Keratinocyte (primary cell): ENCODE measurements around the gene LIG3. TPM values are rescaled to one million over a fixed set of nuclear protein-coding genes. Genes with fewer than 3 reads are reported as not detected.
"Not testable (repeated sequence)": the region's sequence is repeated elsewhere in the genome, so short reads cannot be mapped to it uniquely, and the experiment has no call there.

Experiments
- DNase-seq: peaks from one replicate; pipeline ENCODE4 v3.0.0-alpha.2; 2011; ENCODE audit warnings: low read depth, missing footprints, low spot score
- FAIRE-seq: peaks from 2 replicates; lab custom pipeline; 2011; peaks lifted over from hg19 to GRCh38; lab: Jason Lieb, UNC
- H2AFZ ChIP-seq: 2 replicates; pipeline ENCODE4 v1.6.0; 2012; ENCODE audit warnings: low read length, control low read depth, inconsistent platforms; ENCODE audit not compliant: control insufficient read depth
- H3K27ac ChIP-seq: 2 replicates; pipeline ENCODE4 v1.5.1; 2011; ENCODE audit warnings: low read length; ENCODE audit not compliant: control insufficient read depth, insufficient read depth
- H3K27me3 ChIP-seq: 3 replicates; pipeline ENCODE4 v1.6.0; 2011; ENCODE audit warnings: low read length; ENCODE audit not compliant: control insufficient read depth, insufficient read depth; ENCODE audit errors: extremely low read depth
- H3K36me3 ChIP-seq, 2 experiments: 2 replicates in 1 of 2; 3 replicates in 1 of 2; pipeline ENCODE4 v1.5.1; 2011; ENCODE audit warnings: low read length in 2 of 2, mild to moderate bottlenecking in 1 of 2; ENCODE audit not compliant: control insufficient read depth in 2 of 2, insufficient read depth in 2 of 2; ENCODE audit errors: extremely low read depth in 1 of 2
- H3K4me1 ChIP-seq: 3 replicates; pipeline ENCODE4 v1.5.1; 2011; ENCODE audit warnings: low read length; ENCODE audit not compliant: control insufficient read depth, insufficient read depth; ENCODE audit errors: extremely low read depth
- H3K4me2 ChIP-seq: 3 replicates; pipeline ENCODE4 v1.6.0; 2011; ENCODE audit warnings: low read depth, low read length; ENCODE audit not compliant: control insufficient read depth, insufficient read depth; ENCODE audit errors: extremely low read depth
- H3K4me3 ChIP-seq, 3 experiments: fragments of 200-600 bp in 1 of 3; sonication (generic) in 1 of 3; 2 replicates in 2 of 3; 3 replicates in 1 of 3; pipeline ENCODE4 v1.5.1; 2011 to 2016; ENCODE audit warnings: low read length in 3 of 3, mild to moderate bottlenecking in 3 of 3, control low read depth in 2 of 3, inconsistent platforms in 1 of 3, low read depth in 1 of 3, mixed read lengths in 1 of 3, mixed run types in 1 of 3, moderate library complexity in 1 of 3; ENCODE audit not compliant: control insufficient read depth in 2 of 3, insufficient read depth in 2 of 3; ENCODE audit errors: extremely low read depth in 1 of 3
- H3K79me2 ChIP-seq: 2 replicates; pipeline ENCODE4 v1.6.0; 2012; ENCODE audit warnings: low read length; ENCODE audit not compliant: control insufficient read depth, insufficient read depth
- H3K9ac ChIP-seq: 3 replicates; pipeline ENCODE4 v1.6.0; 2011; ENCODE audit warnings: low read length; ENCODE audit not compliant: control insufficient read depth, insufficient read depth; ENCODE audit errors: extremely low read depth
- H3K9me1 ChIP-seq: 3 replicates; pipeline ENCODE4 v1.6.0; 2011; ENCODE audit warnings: low read length; ENCODE audit not compliant: control insufficient read depth, insufficient read depth; ENCODE audit errors: extremely low read depth
- H3K9me3 ChIP-seq: 2 replicates; pipeline ENCODE4 v1.5.1; 2012; ENCODE audit warnings: low read depth, low read length; ENCODE audit not compliant: control insufficient read depth
- H4K20me1 ChIP-seq: 3 replicates; pipeline ENCODE4 v1.6.0; 2011; ENCODE audit warnings: low read length; ENCODE audit not compliant: control insufficient read depth, insufficient read depth; ENCODE audit errors: extremely low read depth
- CTCF ChIP-seq, 3 experiments: IDR thresholded peaks in 1 of 3; conservative IDR thresholded peaks in 1 of 3; optimal IDR thresholded peaks in 1 of 3; 2 replicates in 2 of 3; 3 replicates in 1 of 3; pipeline versions ENCODE3 to v1.5.1; 2011; ENCODE audit warnings: low read length in 3 of 3, mild to moderate bottlenecking in 3 of 3, moderate library complexity in 2 of 3, control low read depth in 1 of 3, inconsistent platforms in 1 of 3; ENCODE audit not compliant: insufficient read depth in 2 of 3; ENCODE audit errors: extremely low read depth in 1 of 3
- EZH2 ChIP-seq: IDR thresholded peaks from one replicate; pipeline ENCODE4 v1.6.1; 2012; ENCODE audit warnings: inconsistent platforms, mild to moderate bottlenecking, low read length, moderate library complexity
- dilution Hi-C: fragments of 300-500 bp; cut with MboI; formaldehyde crosslinking; loops from one replicate; pipeline ENCODE4 v1.7.0; 2020; ENCODE audit warnings: low sequenced_read_pairs; ENCODE audit not compliant: extremely low pct_ligation_motif_present
- polyA plus RNA-seq, 5 experiments: library from polyadenylated mRNA; depleted of rRNA in 3 of 5; stranded (reverse) in 3 of 5; stranded (forward) in 1 of 5; unstranded in 1 of 5; fragments of >200 nt; gene quantifications; 1 replicate in 1 of 5; 2 replicates in 3 of 5; 3 replicates in 1 of 5; pipeline versions ENCODE4 v1.2.1 to v1.2.3, GENCODE V29; 2011 to 2012; ENCODE audit warnings: missing spikeins in 2 of 5, low read depth in 1 of 5, low replicate concordance in 1 of 5

Gene LIG3
- polyA plus RNA-seq, 1 donor (not counting 4 experiments of a cell fraction or from before 2014, with no cell fraction given), result 29.3 TPM

DNA sequence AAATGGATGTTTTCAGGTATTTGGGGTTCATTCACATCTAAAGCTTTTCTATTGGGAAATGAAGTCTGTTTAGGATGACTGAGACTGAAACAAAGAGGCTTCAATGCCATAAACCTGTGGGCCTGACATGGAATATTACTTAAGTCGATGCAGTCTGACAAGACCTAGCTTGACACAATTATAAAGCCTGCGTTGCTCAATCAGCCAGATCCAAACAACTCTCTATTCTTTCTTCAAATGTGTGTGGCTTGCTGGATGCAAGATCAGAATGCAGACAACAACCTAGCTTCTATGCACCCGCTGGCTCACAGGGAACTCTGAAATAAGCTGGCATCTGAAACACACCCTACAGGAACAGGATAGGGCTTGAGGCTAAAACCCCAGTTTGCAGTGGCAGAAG is 43.2 kb downstream of the LIG3 start:
- H3K9me3 ChIP-seq, result no peaks in the 10 kb centered on the region
- H4K20me1 ChIP-seq, result no peaks in the 10 kb centered on the region
- dilution Hi-C loops, result no loop called here
- H3K36me3 ChIP-seq, result peaks cover 15 to 20% of the 10 kb centered on the region in 2 experiments
- TF ChIP-seq CTCF (optimal IDR thresholded peaks at IDR 0.05 in 1 of 3, IDR thresholded peaks at IDR 0.05 in 1 of 3, conservative IDR thresholded peaks at IDR 0.05 in 1 of 3; ENCODE audit: extremely low read depth in 1 of 3, insufficient read depth in 2 of 3, low read length in 3 of 3), result no peak
- no peak for TF ChIP-seq EZH2
- H3K9me1 ChIP-seq, result peaks cover 2% of the 10 kb centered on the region
- H3K4me3 ChIP-seq, result no peak overlapping the region
- H3K4me1 ChIP-seq, result peaks cover 44% of the 10 kb centered on the region
- DNase-seq (no peak), FAIRE-seq (peak; percentile 44)
- peak overlapping the region; percentile 31 for H3K4me2 ChIP-seq
- no peak overlapping the region for H2AFZ ChIP-seq
- H3K9ac ChIP-seq, result peak overlapping the region; percentile 5
- H3K79me2 ChIP-seq, result peaks cover 2% of the 10 kb centered on the region
- H3K27ac ChIP-seq, result peak overlapping the region; percentile 75
- no peaks in the 10 kb centered on the region for H3K27me3 ChIP-seq

DNA sequence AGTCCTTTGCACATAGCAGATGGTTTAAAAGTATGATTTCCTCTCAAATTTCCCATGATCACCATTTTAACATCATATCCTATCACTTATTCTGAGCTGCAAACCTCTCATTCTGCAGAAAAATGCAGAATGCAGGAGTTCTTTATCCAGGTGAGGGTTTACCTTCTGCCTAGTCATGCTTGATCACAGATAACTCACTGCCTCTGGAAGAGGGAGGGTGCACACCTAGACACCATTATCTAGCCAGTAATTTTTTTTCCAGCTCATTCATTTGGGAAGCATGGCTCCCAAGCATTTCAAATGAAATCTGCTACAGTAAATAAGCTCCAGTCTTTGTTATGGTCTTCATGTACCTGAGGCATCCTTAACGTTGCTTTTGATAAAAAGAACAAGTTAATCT is 45.2 kb downstream of the LIG3 start:
- DNase-seq, result no peak
- peaks cover 47% of the 10 kb centered on the region for H3K4me1 ChIP-seq

GRCh38 chr17:35028097-35028496 is 47.8 kb downstream of the LIG3 start:
- H3K4me2 ChIP-seq, H3K4me3 ChIP-seq, H3K9me3 ChIP-seq, H3K27me3 ChIP-seq, H2AFZ ChIP-seq, H4K20me1 ChIP-seq, H3K36me3 ChIP-seq, H3K9ac ChIP-seq, dilution Hi-C loops, DNase-seq, H3K79me2 ChIP-seq, FAIRE-seq, H3K27ac ChIP-seq, H3K9me1 ChIP-seq: not testable (repeated sequence)
- peaks cover 31% of the 10 kb centered on the region for H3K4me1 ChIP-seq

More for the DNA sequence above, 45.2 kb downstream of the LIG3 start:
- H3K9me3 ChIP-seq, result no peaks in the 10 kb centered on the region
- H3K9ac ChIP-seq, result no peak overlapping the region
- H4K20me1 ChIP-seq, result no peaks in the 10 kb centered on the region
- H3K27me3 ChIP-seq, result no peaks in the 10 kb centered on the region
- TF ChIP-seq CTCF (optimal IDR thresholded peaks at IDR 0.05 in 1 of 3, IDR thresholded peaks at IDR 0.05 in 1 of 3, conservative IDR thresholded peaks at IDR 0.05 in 1 of 3; ENCODE audit: extremely low read depth in 1 of 3, insufficient read depth in 2 of 3, low read length in 3 of 3), result no peak
- peaks cover 8 to 10% of the 10 kb centered on the region in 2 experiments for H3K36me3 ChIP-seq
- peaks cover 2% of the 10 kb centered on the region for H3K79me2 ChIP-seq
- no peaks in the 10 kb centered on the region for H3K9me1 ChIP-seq
- FAIRE-seq, result peak; percentile 34
- no peak overlapping the region for H3K4me3 ChIP-seq
- H2AFZ ChIP-seq, result no peak overlapping the region
- no peak overlapping the region for H3K4me2 ChIP-seq
- dilution Hi-C loops, result no loop called here
- no peak overlapping the region for H3K27ac ChIP-seq
